HEK293T (cell line): ENCODE results near the gene ZER1.

Experiments used
- ELF4 ChIP-seq: fragments of 450-650 bp; IDR thresholded peaks from 2 replicates; pipeline ENCODE4 v1.6.1; 2017; ENCODE audit warnings: antibody characterized with exemption
- FOXM1 ChIP-seq: fragments of 450-650 bp; IDR thresholded peaks from 2 replicates; pipeline ENCODE4 v1.6.1; 2017; ENCODE audit warnings: mild to moderate bottlenecking, borderline replicate concordance
- L3MBTL2 ChIP-seq: fragments of 450-650 bp; conservative IDR thresholded peaks from 2 replicates; pipeline ENCODE4 v1.6.1; 2016; ENCODE audit warnings: mild to moderate bottlenecking
- LEF1 ChIP-seq: fragments of 450-650 bp; IDR thresholded peaks from 2 replicates; pipeline ENCODE4 v1.6.1; 2017; ENCODE audit warnings: mild to moderate bottlenecking, borderline replicate concordance
- PKNOX1 ChIP-seq: fragments of 450-650 bp; IDR thresholded peaks from 2 replicates; pipeline ENCODE4 v1.6.1; 2016
- SP1 ChIP-seq: fragments of 450-650 bp; IDR thresholded peaks from 2 replicates; pipeline ENCODE4 v1.6.1; 2017
- SUZ12 ChIP-seq: fragments of 450-650 bp; IDR thresholded peaks from 2 replicates; pipeline ENCODE4 v1.6.1; 2016; ENCODE audit warnings: mild to moderate bottlenecking
- ZNF384 ChIP-seq: fragments of 450-650 bp; IDR thresholded peaks from 2 replicates; pipeline ENCODE4 v1.6.1; 2016

- TF ChIP-seq SP1 (no peak), SUZ12 (no peak), FOXM1 (no peak), ELF4 (no peak), PKNOX1 (no peak), L3MBTL2 (no peak), LEF1 (no peak), ZNF384 (no peak)
Measured at GRCh38 chr9:128703616-128704355, 67.9 kb downstream of the ZER1 start.
